Measurements from ENCODE around the gene KCNN3. TPM values are rescaled to one million over a fixed set of nuclear protein-coding genes. Genes with fewer than 3 reads are reported as not detected.
A peak's percentile ranks its signal among the peaks of the same experiment; 100 is the strongest.

KCNN3 gene
- total RNA-seq, 6 donors from 2014 or later = 2.7 to 6.6 (median 3.7) TPM

DNA sequence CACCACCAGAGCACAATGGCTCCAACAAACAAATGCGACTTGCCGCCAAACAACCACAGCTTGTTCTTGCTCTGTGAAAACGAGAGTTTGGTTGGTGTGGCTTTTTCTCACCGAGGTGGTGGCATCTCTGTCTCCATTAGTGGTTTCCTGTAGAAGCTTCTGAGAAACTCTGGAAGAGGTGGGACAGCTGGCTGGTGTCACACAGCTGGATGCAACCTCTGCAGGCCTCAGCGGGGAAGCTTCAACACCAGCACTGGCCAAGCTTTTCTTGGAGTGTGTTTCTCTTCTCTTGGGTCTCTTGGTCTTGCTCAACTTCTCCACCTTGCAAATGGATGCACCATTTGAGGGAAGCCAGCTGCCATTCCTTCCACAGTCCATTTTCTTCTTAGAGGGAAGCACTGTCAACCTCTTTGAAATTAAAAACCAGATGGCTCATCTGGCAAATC lies 124.8 kb downstream of the KCNN3 start:
- ATAC-seq (ENCODE audit: low FRiP score in 2 of 2) (no peak), DNase-seq (no peak)
- peaks cover 7 to 9% (median 8%) of the 10 kb centered on the region in 4 donors for H3K4me1 ChIP-seq
- H3K4me3 ChIP-seq = no peak overlapping the region
- 41 to 54% methylated on average over 5 of the region's 5 CpGs for WGBS, 2 donors
- TF ChIP-seq POLR2AphosphoS5 (IDR thresholded peaks at IDR 0.05) (no peak), POLR2A (IDR thresholded peaks at IDR 0.05) (no peak), EP300 (IDR thresholded peaks at IDR 0.05) (no peak)
- TF ChIP-seq, protein P1, sequence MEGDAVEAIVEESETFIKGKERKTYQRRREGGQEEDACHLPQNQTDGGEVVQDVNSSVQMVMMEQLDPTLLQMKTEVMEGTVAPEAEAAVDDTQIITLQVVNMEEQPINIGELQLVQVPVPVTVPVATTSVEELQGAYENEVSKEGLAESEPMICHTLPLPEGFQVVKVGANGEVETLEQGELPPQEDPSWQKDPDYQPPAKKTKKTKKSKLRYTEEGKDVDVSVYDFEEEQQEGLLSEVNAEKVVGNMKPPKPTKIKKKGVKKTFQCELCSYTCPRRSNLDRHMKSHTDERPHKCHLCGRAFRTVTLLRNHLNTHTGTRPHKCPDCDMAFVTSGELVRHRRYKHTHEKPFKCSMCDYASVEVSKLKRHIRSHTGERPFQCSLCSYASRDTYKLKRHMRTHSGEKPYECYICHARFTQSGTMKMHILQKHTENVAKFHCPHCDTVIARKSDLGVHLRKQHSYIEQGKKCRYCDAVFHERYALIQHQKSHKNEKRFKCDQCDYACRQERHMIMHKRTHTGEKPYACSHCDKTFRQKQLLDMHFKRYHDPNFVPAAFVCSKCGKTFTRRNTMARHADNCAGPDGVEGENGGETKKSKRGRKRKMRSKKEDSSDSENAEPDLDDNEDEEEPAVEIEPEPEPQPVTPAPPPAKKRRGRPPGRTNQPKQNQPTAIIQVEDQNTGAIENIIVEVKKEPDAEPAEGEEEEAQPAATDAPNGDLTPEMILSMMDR (IDR thresholded peaks at IDR 0.05) = no peak
- no peaks in the 10 kb centered on the region for H3K27me3 ChIP-seq
- H3K27ac ChIP-seq = no peak overlapping the region
- H3K36me3 ChIP-seq = no peaks in the 10 kb centered on the region
- no peaks in the 10 kb centered on the region for H3K9me3 ChIP-seq

DNA sequence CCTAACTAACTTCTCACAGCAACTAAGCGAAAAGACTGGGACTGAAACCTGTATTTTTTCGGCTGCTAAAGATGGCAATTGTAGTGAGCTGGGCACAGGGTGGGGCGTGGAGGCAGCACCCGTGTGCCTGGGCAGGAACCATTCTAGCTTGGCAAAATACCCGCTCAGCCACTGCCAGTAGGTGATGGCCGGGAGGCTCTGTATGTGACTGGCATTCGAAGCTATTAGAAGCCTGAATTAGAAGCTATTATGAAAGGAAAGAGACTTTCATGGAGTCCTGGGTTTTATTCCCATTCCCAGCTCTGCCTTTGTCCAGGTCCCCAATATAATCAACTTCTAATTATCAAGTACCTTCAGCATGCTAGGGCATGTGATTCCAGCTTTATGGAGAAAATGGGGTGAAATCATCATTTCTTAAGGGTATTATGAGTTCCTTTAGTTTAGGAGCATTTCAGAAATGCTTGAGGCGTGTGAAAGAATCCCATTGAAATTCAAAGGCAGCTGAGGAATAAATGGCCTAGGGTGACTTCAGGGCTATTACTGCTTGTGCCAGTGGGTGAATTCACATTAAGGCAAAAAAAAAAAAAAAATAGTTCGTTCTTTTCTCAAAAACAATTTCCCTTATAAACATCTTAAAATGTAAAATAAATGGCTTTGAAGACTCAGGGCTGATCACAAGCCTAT lies 125.6 kb downstream of the KCNN3 start:
- no peak for ATAC-seq (ENCODE audit: low FRiP score in 2 of 2)
- H3K27ac ChIP-seq = no peak overlapping the region
- H3K4me1 ChIP-seq = peaks cover 7 to 9% (median 8%) of the 10 kb centered on the region in 4 donors
- TF ChIP-seq POLR2A (IDR thresholded peaks at IDR 0.05) (no peak), POLR2AphosphoS5 (IDR thresholded peaks at IDR 0.05) (no peak), EP300 (IDR thresholded peaks at IDR 0.05) (no peak)
- TF ChIP-seq, protein P1 (IDR thresholded peaks at IDR 0.05) = no peak
- H3K36me3 ChIP-seq = no peaks in the 10 kb centered on the region
- no peaks in the 10 kb centered on the region for H3K9me3 ChIP-seq
- DNase-seq = no peak
- no peaks in the 10 kb centered on the region for H3K27me3 ChIP-seq
- WGBS, 2 donors = 88 to 91% methylated on average over 9 of the region's 9 CpGs
- no peak overlapping the region for H3K4me3 ChIP-seq

DNA sequence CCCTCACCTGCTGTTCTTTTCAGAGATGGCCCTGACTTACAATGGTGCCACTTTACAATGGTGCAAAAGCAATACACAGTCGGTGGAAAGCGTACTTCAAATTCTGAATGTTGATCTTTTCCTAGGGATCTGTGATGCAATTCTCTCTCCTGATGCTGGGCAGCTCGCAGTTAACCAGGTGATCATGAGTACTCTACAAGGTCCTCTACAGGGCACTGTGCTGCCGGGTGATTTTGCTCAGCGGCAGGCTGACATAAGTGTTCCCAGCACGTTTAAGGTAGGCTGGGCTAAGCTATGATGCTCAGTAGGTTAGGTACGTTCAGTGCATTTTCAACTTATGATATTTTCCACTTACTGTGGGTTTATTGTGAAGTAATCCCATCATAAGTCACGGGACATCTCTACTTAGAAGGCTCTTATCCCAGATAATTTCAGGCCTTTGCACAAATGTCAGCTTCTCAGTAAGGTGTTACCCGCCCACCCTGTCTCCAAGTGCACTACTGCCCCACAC lies 126.5 kb downstream of the KCNN3 start:
- ATAC-seq (ENCODE audit: low FRiP score in 2 of 2) (peak in 1 of 2 donors; percentile 87), DNase-seq (peak in 1 of 2 donors; percentile 86)
- Histone ChIP-seq H3K27ac (no peak overlapping the region), H3K4me3 (no peak overlapping the region), H3K36me3 (no peaks in the 10 kb centered on the region), H3K9me3 (no peaks in the 10 kb centered on the region), H3K27me3 (no peaks in the 10 kb centered on the region), H3K4me1 (peaks cover 7 to 9% (median 8%) of the 10 kb centered on the region in 4 donors)
- 76 to 77% methylated on average over 9 of the region's 9 CpGs for WGBS, 2 donors
- TF ChIP-seq POLR2A (IDR thresholded peaks at IDR 0.05) (no peak), POLR2AphosphoS5 (IDR thresholded peaks at IDR 0.05) (peak in 1 of 2 donors; percentile 15), EP300 (IDR thresholded peaks at IDR 0.05) (peak in 1 of 4 donors; percentile 47)

DNA sequence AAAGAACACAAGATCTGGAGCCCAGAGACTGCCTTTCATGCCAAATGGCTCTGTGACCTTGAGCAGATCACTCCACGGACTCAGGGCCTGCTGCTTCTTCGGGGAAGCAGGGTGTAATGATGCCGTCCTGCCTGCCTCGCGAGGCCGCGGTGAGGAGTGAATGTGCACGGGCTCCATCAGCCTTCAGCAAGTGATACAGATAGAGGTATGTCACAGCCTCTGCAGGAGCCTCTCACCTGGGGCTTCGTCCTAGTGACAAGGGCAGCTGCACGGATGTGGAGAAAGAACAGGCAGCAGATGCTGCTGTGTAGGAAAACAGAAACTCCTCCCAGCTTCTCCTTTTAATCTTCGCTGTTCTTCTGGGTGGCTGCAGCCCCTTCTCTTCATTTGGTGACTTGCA lies 127.5 kb downstream of the KCNN3 start:
- ATAC-seq (ENCODE audit: low FRiP score in 2 of 2) (no peak), DNase-seq (no peak)
- no peaks in the 10 kb centered on the region for H3K27me3 ChIP-seq
- H3K9me3 ChIP-seq = no peaks in the 10 kb centered on the region
- no peaks in the 10 kb centered on the region for H3K36me3 ChIP-seq
- no peak overlapping the region for H3K27ac ChIP-seq
- H3K4me1 ChIP-seq = peaks cover 0 to 2% (median under 1%) of the 10 kb centered on the region in 4 donors
- no peak overlapping the region for H3K4me3 ChIP-seq
- 88 to 92% methylated on average over 10 to 11 of the region's 11 CpGs for WGBS, 2 donors
- TF ChIP-seq POLR2A (IDR thresholded peaks at IDR 0.05) (no peak), EP300 (IDR thresholded peaks at IDR 0.05) (no peak), POLR2AphosphoS5 (IDR thresholded peaks at IDR 0.05) (no peak)
- TF ChIP-seq, protein P1 (IDR thresholded peaks at IDR 0.05) = no peak

DNA sequence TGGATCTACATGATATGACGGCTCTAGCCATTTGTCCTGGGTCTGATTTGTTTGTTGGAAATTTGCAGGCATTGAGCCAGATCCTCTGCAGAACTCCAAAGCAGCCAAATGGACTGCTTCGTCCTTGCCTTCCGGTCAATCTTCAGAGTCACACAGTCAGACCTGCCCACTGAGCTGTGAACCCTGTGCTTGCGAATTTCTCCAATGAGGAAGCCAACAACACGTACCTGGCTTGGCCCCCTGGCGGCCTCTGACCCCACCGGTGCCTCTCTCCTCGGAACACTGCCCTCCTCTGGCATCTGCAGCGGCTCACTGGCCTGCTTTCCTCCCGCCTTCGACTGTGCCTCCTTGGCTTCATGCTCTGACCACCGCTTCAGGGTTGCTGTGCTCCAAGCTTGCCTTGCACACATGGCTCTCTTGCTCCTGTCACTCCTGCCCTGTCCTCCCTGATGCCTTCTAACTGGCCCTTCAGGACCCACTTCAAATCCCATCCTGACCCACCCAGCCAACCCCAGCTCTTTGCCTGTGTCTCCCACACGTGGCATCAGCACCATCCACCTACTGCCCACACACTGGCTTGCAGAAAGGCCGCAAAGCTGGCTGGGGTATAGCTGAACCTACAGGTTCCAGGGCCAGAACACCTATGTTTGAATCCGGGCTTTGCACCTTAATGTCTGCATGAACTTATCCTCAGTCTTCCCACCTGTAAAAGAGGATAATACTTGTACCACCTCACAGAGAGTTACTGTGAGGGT lies 128.2 kb downstream of the KCNN3 start:
- no peaks in the 10 kb centered on the region for H3K27me3 ChIP-seq
- no peaks in the 10 kb centered on the region for H3K36me3 ChIP-seq
- no peak for DNase-seq
- peak in 1 of 2 donors; percentile 31 for ATAC-seq (ENCODE audit: low FRiP score in 2 of 2)
- no peak for TF ChIP-seq EP300 (IDR thresholded peaks at IDR 0.05)
- no peak for TF ChIP-seq POLR2A (IDR thresholded peaks at IDR 0.05)
- TF ChIP-seq POLR2AphosphoS5 (IDR thresholded peaks at IDR 0.05) = no peak
- TF ChIP-seq, protein P1 (IDR thresholded peaks at IDR 0.05) = no peak
- H3K4me3 ChIP-seq = no peak overlapping the region
- no peaks in the 10 kb centered on the region for H3K4me1 ChIP-seq
- no peak overlapping the region for H3K27ac ChIP-seq
- 84% methylated on average over 15 of the region's 15 CpGs for WGBS, 2 donors
- no peaks in the 10 kb centered on the region for H3K9me3 ChIP-seq
